CD14-positive monocyte (primary cell): Measurements from ENCODE around the gene NXNL1. TPM values are rescaled to one million over a fixed set of nuclear protein-coding genes. Genes with fewer than 3 reads are reported as not detected.

Experiments used
- DNase-seq, 3 donors: peaks; one replicate each; pipeline ENCODE4 v3.0.0-alpha.2; 2011 to 2022
- H2AFZ ChIP-seq: 2 replicates; pipeline ENCODE4 v1.6.0; 2012; ENCODE audit warnings: mild to moderate bottlenecking, low read depth, low read length, inconsistent platforms; ENCODE audit not compliant: insufficient read depth, poor library complexity, severe bottlenecking
- H3K27ac ChIP-seq, 2 donors: 1 replicate in 1 of 2; 2 replicates in 1 of 2; pipeline ENCODE4 v1.5.1; 2012 to 2013; ENCODE audit warnings: low read length in 2 of 2, control low read depth in 1 of 2, inconsistent platforms in 1 of 2, low read depth in 1 of 2, mild to moderate bottlenecking in 1 of 2
- H3K27me3 ChIP-seq, 2 donors: one replicate each; pipeline versions ENCODE4 v1.6.0 to v1.6.1; 2011 to 2013; ENCODE audit warnings: low read length in 2 of 2; ENCODE audit not compliant: control insufficient read depth in 2 of 2, insufficient read depth in 2 of 2
- H3K36me3 ChIP-seq, 2 donors: replicated peaks in 1 of 2; 1 replicate in 1 of 2; 2 replicates in 1 of 2; pipeline versions ENCODE4 v1.5.1 to v1.6.1; 2012 to 2013; ENCODE audit warnings: low read length in 2 of 2, control low read depth in 1 of 2, inconsistent platforms in 1 of 2, mild to moderate bottlenecking in 1 of 2; ENCODE audit not compliant: insufficient read depth in 2 of 2, control insufficient read depth in 1 of 2
- H3K4me1 ChIP-seq, 2 donors: 1 replicate in 1 of 2; 2 replicates in 1 of 2; pipeline versions ENCODE4 v1.5.1 to v1.6.1; 2012 to 2013; ENCODE audit warnings: low read length in 2 of 2, control low read depth in 1 of 2, inconsistent platforms in 1 of 2, mild to moderate bottlenecking in 1 of 2, moderate library complexity in 1 of 2; ENCODE audit not compliant: insufficient read depth in 2 of 2, control insufficient read depth in 1 of 2
- H3K4me2 ChIP-seq: replicated peaks from 2 replicates; pipeline ENCODE3; 2012; ENCODE audit warnings: low read length, moderate library complexity, mild to moderate bottlenecking; ENCODE audit not compliant: poor library complexity, severe bottlenecking; ENCODE audit errors: extremely low read depth
- H3K4me3 ChIP-seq, 3 experiments: fragments of 200-600 bp in 1 of 3; sonication (generic) in 1 of 3; replicated peaks in 1 of 3; 1 replicate in 2 of 3; 2 replicates in 1 of 3; pipeline ENCODE4 v1.5.1; 2011 to 2013; ENCODE audit warnings: low read length in 3 of 3, mild to moderate bottlenecking in 3 of 3, control low read depth in 2 of 3, low read depth in 2 of 3, inconsistent platforms in 1 of 3, moderate library complexity in 1 of 3
- H3K79me2 ChIP-seq: 2 replicates; pipeline ENCODE4 v1.6.0; 2012; ENCODE audit warnings: mild to moderate bottlenecking, control low read depth, inconsistent platforms, low read length, moderate library complexity; ENCODE audit not compliant: insufficient read depth
- H3K9ac ChIP-seq: 2 replicates; pipeline ENCODE4 v1.6.0; 2017; ENCODE audit warnings: low read length, mild to moderate bottlenecking; ENCODE audit not compliant: insufficient read depth, poor library complexity, severe bottlenecking
- H3K9me3 ChIP-seq, 2 donors: replicated peaks in 1 of 2; 1 replicate in 1 of 2; 2 replicates in 1 of 2; pipeline versions ENCODE4 v1.5.1 to v1.6.1; 2012 to 2013; ENCODE audit warnings: low read length in 2 of 2, control low read depth in 1 of 2; ENCODE audit not compliant: control insufficient read depth in 1 of 2, insufficient read depth in 1 of 2
- H4K20me1 ChIP-seq: 2 replicates; pipeline ENCODE4 v1.6.0; 2012; ENCODE audit warnings: mild to moderate bottlenecking, low read length, control low read depth, moderate library complexity; ENCODE audit not compliant: insufficient read depth
- H3K27ac Mint-ChIP-seq, 7 donors: one replicate each; pipeline ENCODE4 v1.8.0; 2020; ENCODE audit warnings: mild to moderate bottlenecking in 7 of 7, mixed read lengths in 7 of 7, moderate library complexity in 6 of 7, inconsistent platforms in 2 of 7
- H3K27me3 Mint-ChIP-seq, 3 donors: one replicate each; pipeline ENCODE4 v1.8.0; 2021 to 2022; ENCODE audit warnings: low read depth in 3 of 3, mild to moderate bottlenecking in 3 of 3, mixed read lengths in 3 of 3, moderate library complexity in 3 of 3, inconsistent platforms in 1 of 3
- H3K36me3 Mint-ChIP-seq, 2 donors: one replicate each; pipeline ENCODE4 v1.8.0; 2020; ENCODE audit warnings: mixed read lengths in 2 of 2, inconsistent platforms in 1 of 2, mild to moderate bottlenecking in 1 of 2
- H3K4me1 Mint-ChIP-seq: one replicate; pipeline ENCODE4 v1.8.0; 2020; ENCODE audit warnings: mild to moderate bottlenecking, mixed read lengths
- H3K4me3 Mint-ChIP-seq, 2 donors: one replicate each; pipeline ENCODE4 v1.8.0; 2020; ENCODE audit warnings: mild to moderate bottlenecking in 2 of 2, mixed read lengths in 2 of 2, moderate library complexity in 1 of 2
- H3K9me3 Mint-ChIP-seq, 7 donors: one replicate each; pipeline ENCODE4 v1.8.0; 2020 to 2022; ENCODE audit warnings: mixed read lengths in 7 of 7, mild to moderate bottlenecking in 6 of 7, moderate library complexity in 6 of 7, inconsistent platforms in 2 of 7
- WGBS: methylation state at CpG from one replicate; pipeline ENCODE4 v1.1.5; 2013; ENCODE audit warnings: missing lambda C conversion rate; ENCODE audit not compliant: insufficient coverage; 5-methylcytosine and 5-hydroxymethylcytosine counted together
- intact Hi-C, 2 donors: fragments of 100-400 bp; cut with micrococcal nuclease; formaldehyde crosslinking; loops; one replicate each; pipeline versions ENCODE4 v1.15.0 to v1.15.1; 2023
- polyA plus RNA-seq, 3 donors: library from polyadenylated mRNA; depleted of rRNA in 1 of 3; unstranded in 2 of 3; stranded (reverse) in 1 of 3; fragments of 300-500 nt in 2 of 3; fragments of >200 nt in 1 of 3; fragmentation: Illumina TruSeq in 2 of 3; gene quantifications; 1 replicate in 2 of 3; 2 replicates in 1 of 3; pipeline ENCODE4 v1.2.3, GENCODE V29; 2012 to 2021
- TF ChIP-seq, protein P1 (sequence below): fragments of 200-600 bp; IDR thresholded peaks from one replicate; pipeline ENCODE4 v1.8.0; 2022; ENCODE audit warnings: antibody characterized with exemption, mild to moderate bottlenecking

Gene NXNL1
- polyA plus RNA-seq, 3 donors: not detected

- TF ChIP-seq, protein P1, sequence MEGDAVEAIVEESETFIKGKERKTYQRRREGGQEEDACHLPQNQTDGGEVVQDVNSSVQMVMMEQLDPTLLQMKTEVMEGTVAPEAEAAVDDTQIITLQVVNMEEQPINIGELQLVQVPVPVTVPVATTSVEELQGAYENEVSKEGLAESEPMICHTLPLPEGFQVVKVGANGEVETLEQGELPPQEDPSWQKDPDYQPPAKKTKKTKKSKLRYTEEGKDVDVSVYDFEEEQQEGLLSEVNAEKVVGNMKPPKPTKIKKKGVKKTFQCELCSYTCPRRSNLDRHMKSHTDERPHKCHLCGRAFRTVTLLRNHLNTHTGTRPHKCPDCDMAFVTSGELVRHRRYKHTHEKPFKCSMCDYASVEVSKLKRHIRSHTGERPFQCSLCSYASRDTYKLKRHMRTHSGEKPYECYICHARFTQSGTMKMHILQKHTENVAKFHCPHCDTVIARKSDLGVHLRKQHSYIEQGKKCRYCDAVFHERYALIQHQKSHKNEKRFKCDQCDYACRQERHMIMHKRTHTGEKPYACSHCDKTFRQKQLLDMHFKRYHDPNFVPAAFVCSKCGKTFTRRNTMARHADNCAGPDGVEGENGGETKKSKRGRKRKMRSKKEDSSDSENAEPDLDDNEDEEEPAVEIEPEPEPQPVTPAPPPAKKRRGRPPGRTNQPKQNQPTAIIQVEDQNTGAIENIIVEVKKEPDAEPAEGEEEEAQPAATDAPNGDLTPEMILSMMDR: no peak
- Mint-ChIP-seq H3K9me3 (no peaks in the 10 kb centered on the region), H3K27me3 (no peaks in the 10 kb centered on the region), H3K4me3 (no peak overlapping the region), H3K27ac (no peak overlapping the region), H3K36me3 (peaks cover 46 to 67% of the 10 kb centered on the region in 2 donors), H3K4me1 (peaks cover 16% of the 10 kb centered on the region)
- peaks cover 11% of the 10 kb centered on the region for H3K79me2 ChIP-seq
- no peak for DNase-seq
- intact Hi-C loops: no loop called here
- no peak overlapping the region for H3K4me2 ChIP-seq
- H3K9ac ChIP-seq: no peak overlapping the region
- H3K36me3 ChIP-seq: peaks cover 36 to 56% of the 10 kb centered on the region in 2 donors
- peaks cover 3 to 4% of the 10 kb centered on the region in 2 donors for H3K4me1 ChIP-seq
- H4K20me1 ChIP-seq: peaks cover 25% of the 10 kb centered on the region
- H2AFZ ChIP-seq: no peak overlapping the region
- H3K4me3 ChIP-seq: no peak overlapping the region
- H3K9me3 ChIP-seq: no peaks in the 10 kb centered on the region
- H3K27ac ChIP-seq: no peak overlapping the region
- 95% methylated on average over 8 of the region's 8 CpGs for WGBS
- no peaks in the 10 kb centered on the region for H3K27me3 ChIP-seq
These were observed 46.6 kb downstream of the NXNL1 start for GRCh38 chr19:17414097-17414496.

- Histone ChIP-seq H2AFZ (no peak overlapping the region), H3K4me1 (peaks cover 10 to 14% of the 10 kb centered on the region in 2 donors), H3K27me3 (no peaks in the 10 kb centered on the region), H3K9me3 (no peaks in the 10 kb centered on the region), H3K36me3 (peaks cover 36 to 56% of the 10 kb centered on the region in 2 donors), H3K4me2 (no peak overlapping the region), H3K4me3 (no peak overlapping the region), H3K79me2 (peaks cover 32% of the 10 kb centered on the region), H3K27ac (no peak overlapping the region), H3K9ac (no peak overlapping the region), H4K20me1 (peaks cover 25% of the 10 kb centered on the region)
- intact Hi-C loops: no loop called here
- WGBS: 94% methylated on average over 10 of the region's 11 CpGs
- Mint-ChIP-seq H3K27ac (no peak overlapping the region), H3K27me3 (no peaks in the 10 kb centered on the region), H3K9me3 (peaks cover 0 to 2% (median 0%) of the 10 kb centered on the region in 7 donors), H3K4me3 (no peak overlapping the region), H3K4me1 (peaks cover 26% of the 10 kb centered on the region), H3K36me3 (peaks cover 44 to 63% of the 10 kb centered on the region in 2 donors)
- TF ChIP-seq, protein P1: no peak
- DNase-seq: no peak
These were observed 48.9 kb downstream of the NXNL1 start for GRCh38 chr19:17411801-17412200.
